BE2C (cell line): Measurements from ENCODE around the gene FZD7.

Experiments
- DNase-seq: peaks from one replicate; pipeline ENCODE4 v3.0.0-alpha.2; 2020
- H3K27me3 ChIP-seq: fragments of 250-450 bp; sonication (Bioruptor Pico); 2 replicates; pipeline ENCODE4 v1.5.1; 2020; ENCODE audit warnings: mild to moderate bottlenecking
- H3K36me3 ChIP-seq: fragments of 250-450 bp; sonication (Bioruptor Pico); 2 replicates; pipeline ENCODE4 v1.5.1; 2020; ENCODE audit warnings: mild to moderate bottlenecking
- H3K4me1 ChIP-seq: fragments of 250-450 bp; sonication (Bioruptor Pico); 2 replicates; pipeline ENCODE4 v1.5.1; 2020
- H3K4me3 ChIP-seq: 2 replicates; pipeline ENCODE4 v1.5.1; 2011; ENCODE audit warnings: low read depth, low read length
- H3K9me3 ChIP-seq: fragments of 250-450 bp; sonication (Bioruptor Pico); 2 replicates; pipeline ENCODE4 v1.5.1; 2020
- TF ChIP-seq, protein P1 (sequence below): IDR thresholded peaks from 2 replicates; pipeline ENCODE4 v1.5.1; 2012; ENCODE audit warnings: mild to moderate bottlenecking, low read depth, low read length

Gene FZD7

DNA sequence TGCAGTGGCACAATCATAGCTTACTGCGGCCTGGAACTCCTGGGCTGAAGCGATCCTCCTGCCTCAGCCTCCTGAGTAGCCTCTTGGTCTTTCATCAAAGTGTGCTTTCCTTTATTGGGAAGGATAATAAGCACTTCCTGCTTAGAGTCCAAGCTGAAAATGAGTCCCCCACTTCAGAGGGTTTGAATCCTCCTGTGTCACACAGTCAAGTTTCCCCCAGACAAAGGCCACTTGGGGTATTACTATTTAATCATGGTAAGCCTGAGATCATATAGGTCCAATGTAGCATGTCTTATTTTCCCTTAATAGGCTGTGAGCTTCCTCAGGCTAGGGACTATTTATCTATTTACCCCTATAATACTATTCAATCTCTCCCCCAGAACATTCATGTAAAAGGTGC is 28.0 kb downstream of the FZD7 start:
- Histone ChIP-seq H3K4me3 (no peak overlapping the region), H3K9me3 (no peaks in the 10 kb centered on the region), H3K36me3 (no peaks in the 10 kb centered on the region), H3K27me3 (no peaks in the 10 kb centered on the region), H3K4me1 (no peaks in the 10 kb centered on the region; the same call in none of the 2 replicates)
- DNase-seq, result no peak
- TF ChIP-seq, protein P1, sequence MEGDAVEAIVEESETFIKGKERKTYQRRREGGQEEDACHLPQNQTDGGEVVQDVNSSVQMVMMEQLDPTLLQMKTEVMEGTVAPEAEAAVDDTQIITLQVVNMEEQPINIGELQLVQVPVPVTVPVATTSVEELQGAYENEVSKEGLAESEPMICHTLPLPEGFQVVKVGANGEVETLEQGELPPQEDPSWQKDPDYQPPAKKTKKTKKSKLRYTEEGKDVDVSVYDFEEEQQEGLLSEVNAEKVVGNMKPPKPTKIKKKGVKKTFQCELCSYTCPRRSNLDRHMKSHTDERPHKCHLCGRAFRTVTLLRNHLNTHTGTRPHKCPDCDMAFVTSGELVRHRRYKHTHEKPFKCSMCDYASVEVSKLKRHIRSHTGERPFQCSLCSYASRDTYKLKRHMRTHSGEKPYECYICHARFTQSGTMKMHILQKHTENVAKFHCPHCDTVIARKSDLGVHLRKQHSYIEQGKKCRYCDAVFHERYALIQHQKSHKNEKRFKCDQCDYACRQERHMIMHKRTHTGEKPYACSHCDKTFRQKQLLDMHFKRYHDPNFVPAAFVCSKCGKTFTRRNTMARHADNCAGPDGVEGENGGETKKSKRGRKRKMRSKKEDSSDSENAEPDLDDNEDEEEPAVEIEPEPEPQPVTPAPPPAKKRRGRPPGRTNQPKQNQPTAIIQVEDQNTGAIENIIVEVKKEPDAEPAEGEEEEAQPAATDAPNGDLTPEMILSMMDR, result no peak

DNA sequence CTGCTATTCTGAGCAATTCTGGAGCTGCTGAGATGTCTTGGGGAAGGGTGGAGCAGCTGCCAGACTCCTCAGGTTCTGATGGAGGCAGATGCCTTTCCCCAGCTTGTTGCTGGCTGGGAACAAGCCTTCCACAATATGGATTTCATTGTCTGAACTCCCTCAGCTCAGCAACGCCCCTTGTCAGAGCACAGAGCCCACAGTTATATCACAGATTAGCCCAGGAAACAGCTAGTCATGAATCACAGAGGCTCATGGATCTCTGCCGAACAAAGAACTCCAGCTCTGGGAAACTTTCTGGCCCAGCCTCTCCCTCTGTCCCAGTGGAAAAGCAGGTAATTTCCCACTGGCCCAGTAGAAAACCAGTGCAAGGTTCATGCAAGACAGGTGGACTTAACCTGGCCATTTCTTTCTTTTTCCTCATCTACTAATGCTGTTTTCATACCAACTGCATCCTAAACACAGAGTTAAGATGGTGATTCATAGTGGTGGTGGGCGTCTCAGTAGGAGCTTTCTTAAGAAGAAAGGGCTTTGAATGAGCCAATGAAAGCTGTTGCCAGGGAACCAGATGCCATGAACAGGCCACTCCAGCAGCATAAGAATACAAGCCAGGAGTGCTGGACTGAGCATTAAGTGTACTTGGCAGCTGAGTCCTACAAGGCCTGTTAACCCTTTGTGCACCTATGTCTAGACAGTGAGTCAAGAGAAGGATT is 30.7 kb downstream of the FZD7 start:
- Histone ChIP-seq H3K27me3 (no peaks in the 10 kb centered on the region), H3K4me1 (no peaks in the 10 kb centered on the region; the same call in none of the 2 replicates), H3K9me3 (no peaks in the 10 kb centered on the region), H3K36me3 (no peaks in the 10 kb centered on the region), H3K4me3 (no peak overlapping the region)
- no peak for DNase-seq
- TF ChIP-seq, protein P1, result no peak

DNA sequence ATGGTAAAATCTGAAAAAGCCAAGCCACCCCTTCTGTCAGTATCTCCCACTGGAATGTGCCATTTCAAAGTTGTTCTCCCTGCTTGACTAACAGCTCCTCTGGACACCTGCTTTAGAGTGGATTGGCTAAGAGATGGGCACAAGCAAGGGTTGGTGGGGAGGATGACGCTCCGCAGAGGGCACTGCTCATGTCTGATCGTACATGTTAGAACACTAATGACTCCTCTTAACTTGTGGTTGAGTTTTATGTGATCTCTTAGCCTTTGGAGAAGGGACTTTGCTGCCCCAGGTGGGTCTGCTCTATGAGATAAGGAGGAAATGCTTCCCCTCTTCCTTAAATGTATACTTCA is 31.2 kb downstream of the FZD7 start:
- H3K27me3 ChIP-seq, result no peaks in the 10 kb centered on the region
- TF ChIP-seq, protein P1, result no peak
- no peak overlapping the region for H3K4me3 ChIP-seq
- H3K36me3 ChIP-seq, result no peaks in the 10 kb centered on the region
- no peaks in the 10 kb centered on the region for H3K9me3 ChIP-seq
- DNase-seq, result no peak
- no peaks in the 10 kb centered on the region; the same call in none of the 2 replicates for H3K4me1 ChIP-seq

DNA sequence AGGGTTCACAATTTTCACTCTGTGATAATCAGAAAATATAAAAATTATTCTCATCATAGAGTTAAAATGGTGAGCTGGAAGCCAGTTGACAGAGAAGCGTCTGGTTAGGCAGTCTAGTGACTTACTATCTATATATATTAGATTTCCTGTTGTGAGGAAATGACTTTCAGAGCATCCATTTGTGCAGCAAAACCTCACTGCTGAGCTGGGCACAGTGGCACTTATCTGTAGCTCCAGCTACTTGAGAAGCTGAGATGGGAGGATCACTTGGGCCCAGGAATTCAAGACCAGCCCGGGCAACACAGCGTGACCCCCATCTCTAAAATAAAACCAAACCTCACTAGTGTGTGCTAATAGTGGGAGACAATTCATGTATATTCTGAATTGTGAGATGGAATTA is 32.2 kb downstream of the FZD7 start:
- Histone ChIP-seq H3K27me3 (no peaks in the 10 kb centered on the region), H3K36me3 (no peaks in the 10 kb centered on the region), H3K4me3 (no peak overlapping the region), H3K9me3 (no peaks in the 10 kb centered on the region), H3K4me1 (no peaks in the 10 kb centered on the region; the same call in none of the 2 replicates)
- TF ChIP-seq, protein P1, result no peak
- DNase-seq, result no peak

DNA sequence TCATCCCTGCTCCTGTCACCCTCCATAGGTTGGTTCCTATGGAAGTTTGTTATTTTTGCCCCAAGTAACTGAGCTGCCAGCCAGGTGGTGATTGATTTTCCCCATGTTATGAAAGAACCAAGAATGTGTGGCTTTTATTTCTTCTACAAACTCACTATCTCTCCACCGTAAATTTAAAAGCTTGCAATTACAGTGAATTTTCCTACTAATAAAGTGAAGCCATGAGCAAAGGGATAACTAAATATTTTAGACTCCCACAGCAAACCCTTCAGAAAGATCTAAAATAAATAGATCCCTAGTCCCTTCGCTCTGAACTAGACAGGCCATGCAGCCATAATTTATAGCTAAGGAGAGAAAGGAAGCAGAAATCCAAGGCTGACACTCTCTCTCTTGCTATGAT is 33.2 kb downstream of the FZD7 start:
- DNase-seq, result no peak
- Histone ChIP-seq H3K36me3 (no peaks in the 10 kb centered on the region), H3K9me3 (no peaks in the 10 kb centered on the region), H3K4me3 (no peak overlapping the region), H3K4me1 (no peaks in the 10 kb centered on the region; the same call in none of the 2 replicates), H3K27me3 (no peaks in the 10 kb centered on the region)
- TF ChIP-seq, protein P1, result no peak

DNA sequence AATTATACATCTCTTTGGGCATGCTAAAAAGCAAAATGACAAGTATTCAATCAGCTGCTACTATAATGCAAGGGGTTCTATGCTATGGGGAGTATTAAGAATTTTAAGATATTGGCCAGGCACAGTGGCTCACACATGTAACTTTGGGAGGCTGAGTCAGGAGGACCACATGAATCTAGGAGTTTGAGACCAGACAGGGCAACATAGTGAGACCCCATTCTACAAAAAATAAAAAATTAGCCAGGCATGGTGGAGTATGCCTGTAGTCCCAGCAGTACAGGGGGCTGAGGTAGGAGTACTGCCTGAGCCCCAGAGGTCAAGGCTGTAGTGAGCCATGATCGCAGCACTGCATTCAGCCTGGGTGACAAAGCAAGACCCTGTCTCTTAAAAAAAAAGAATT is 33.9 kb downstream of the FZD7 start:
- no peaks in the 10 kb centered on the region; the same call in none of the 2 replicates for H3K4me1 ChIP-seq
- no peaks in the 10 kb centered on the region for H3K9me3 ChIP-seq
- TF ChIP-seq, protein P1, result no peak
- H3K27me3 ChIP-seq, result no peaks in the 10 kb centered on the region
- H3K36me3 ChIP-seq, result no peaks in the 10 kb centered on the region
- no peak for DNase-seq
- H3K4me3 ChIP-seq, result no peak overlapping the region
